ENCODE data around the gene SLC24A4. TPM values are rescaled to one million over a fixed set of nuclear protein-coding genes. Genes with fewer than 3 reads are reported as not detected.

SLC24A4 gene
- total and polyA plus RNA-seq, 4 donors: 0.47 to 2.4 (median 1.0) TPM

DNA sequence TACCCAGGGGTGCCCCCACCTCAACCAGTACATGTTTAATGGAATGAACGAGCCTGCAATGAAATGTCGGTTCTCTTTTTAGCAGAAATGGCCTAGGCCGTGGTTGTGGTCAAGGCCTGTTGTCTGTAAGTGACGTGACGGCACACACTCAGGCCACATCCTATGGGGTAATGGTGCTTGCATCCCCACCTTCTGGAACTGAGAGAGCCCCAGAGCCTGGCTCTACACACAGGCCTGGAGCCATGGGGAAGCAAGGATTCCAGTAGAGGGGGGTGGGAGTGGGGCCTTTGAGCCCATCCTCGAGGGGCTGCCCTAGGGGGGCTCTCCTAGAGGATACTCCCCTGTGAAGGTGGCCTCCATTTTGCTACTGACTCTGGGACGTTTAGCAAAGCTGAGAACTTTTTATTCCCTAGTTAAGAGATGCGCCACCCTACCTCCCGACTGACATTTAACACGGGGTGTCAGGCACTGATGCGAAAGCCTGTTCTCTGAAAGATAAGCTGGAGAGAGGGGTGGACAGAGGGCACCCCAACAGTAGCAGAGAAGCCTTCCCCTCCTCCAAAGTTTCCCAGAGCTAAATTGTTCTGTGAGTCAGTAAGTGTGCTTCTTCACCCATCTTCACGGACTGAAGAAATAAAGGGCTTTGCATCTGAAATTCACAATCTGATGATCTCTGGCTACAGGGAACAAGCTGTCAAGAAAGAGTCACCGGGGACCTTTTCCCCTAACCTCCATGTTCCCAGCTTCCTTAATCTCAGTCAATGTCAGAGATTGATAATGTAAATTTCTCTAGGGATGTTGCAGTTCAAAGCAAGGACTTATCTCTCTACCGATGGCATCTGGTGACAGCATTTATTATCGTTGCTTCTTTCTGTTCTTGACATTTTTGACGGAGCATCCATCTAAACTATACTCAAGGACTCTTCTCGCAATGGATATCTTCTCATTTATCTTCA is 197.4 kb downstream of the SLC24A4 start:
- Histone ChIP-seq H3K4me3 (no peak overlapping the region), H3K27ac (ENCODE audit: low read depth in 1 of 2, low read length in 1 of 2) (no peak overlapping the region), H3K9me3 (ENCODE audit: control insufficient read depth in 4 of 4, insufficient read depth in 3 of 4, low read length in 3 of 4) (no peaks in the 10 kb centered on the region), H3K27me3 (ENCODE audit: control insufficient read depth in 3 of 3, insufficient read depth in 3 of 3, low read length in 2 of 3) (no peaks in the 10 kb centered on the region), H3K4me1 (ENCODE audit: control insufficient read depth in 5 of 5, insufficient read depth in 5 of 5, low read length in 5 of 5) (peaks cover 0 to 33% (median 12%) of the 10 kb centered on the region in 5 donors), H3K9ac (ENCODE audit: insufficient read depth in 1 of 2, low read length in 2 of 2) (no peak overlapping the region), H3K36me3 (ENCODE audit: control insufficient read depth in 4 of 4, insufficient read depth in 4 of 4, low read length in 4 of 4) (no peaks in the 10 kb centered on the region)
- TF ChIP-seq, protein P1, sequence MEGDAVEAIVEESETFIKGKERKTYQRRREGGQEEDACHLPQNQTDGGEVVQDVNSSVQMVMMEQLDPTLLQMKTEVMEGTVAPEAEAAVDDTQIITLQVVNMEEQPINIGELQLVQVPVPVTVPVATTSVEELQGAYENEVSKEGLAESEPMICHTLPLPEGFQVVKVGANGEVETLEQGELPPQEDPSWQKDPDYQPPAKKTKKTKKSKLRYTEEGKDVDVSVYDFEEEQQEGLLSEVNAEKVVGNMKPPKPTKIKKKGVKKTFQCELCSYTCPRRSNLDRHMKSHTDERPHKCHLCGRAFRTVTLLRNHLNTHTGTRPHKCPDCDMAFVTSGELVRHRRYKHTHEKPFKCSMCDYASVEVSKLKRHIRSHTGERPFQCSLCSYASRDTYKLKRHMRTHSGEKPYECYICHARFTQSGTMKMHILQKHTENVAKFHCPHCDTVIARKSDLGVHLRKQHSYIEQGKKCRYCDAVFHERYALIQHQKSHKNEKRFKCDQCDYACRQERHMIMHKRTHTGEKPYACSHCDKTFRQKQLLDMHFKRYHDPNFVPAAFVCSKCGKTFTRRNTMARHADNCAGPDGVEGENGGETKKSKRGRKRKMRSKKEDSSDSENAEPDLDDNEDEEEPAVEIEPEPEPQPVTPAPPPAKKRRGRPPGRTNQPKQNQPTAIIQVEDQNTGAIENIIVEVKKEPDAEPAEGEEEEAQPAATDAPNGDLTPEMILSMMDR (IDR thresholded peaks at IDR 0.05; ENCODE audit: control extremely low read depth, extremely low read depth): no peak
- ATAC-seq (ENCODE audit: insufficient read depth, low FRiP score) (no peak), DNase-seq (no peak)
- WGBS, 2 donors: 70 to 83% methylated on average over 17 of the region's 17 CpGs

DNA sequence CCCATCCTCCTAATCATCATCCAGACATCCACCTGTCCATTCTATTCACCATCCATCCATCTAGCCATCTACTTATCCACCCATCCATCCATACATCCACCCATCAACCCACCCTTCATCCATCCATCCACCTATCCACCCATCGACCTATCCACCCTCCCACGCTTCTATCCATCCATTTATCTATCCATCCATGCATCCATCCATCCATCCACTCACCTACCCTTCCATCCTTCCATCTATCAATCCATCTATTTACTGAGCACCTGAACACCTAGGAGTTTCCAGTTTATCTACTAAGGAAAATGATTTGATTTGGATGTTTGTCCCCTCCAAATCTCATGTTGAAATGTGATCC is 198.1 kb downstream of the SLC24A4 start:
- Histone ChIP-seq H3K9ac (ENCODE audit: insufficient read depth in 1 of 2, low read length in 2 of 2) (no peak overlapping the region), H3K27me3 (ENCODE audit: control insufficient read depth in 3 of 3, insufficient read depth in 3 of 3, low read length in 2 of 3) (no peaks in the 10 kb centered on the region), H3K36me3 (ENCODE audit: control insufficient read depth in 4 of 4, insufficient read depth in 4 of 4, low read length in 4 of 4) (no peaks in the 10 kb centered on the region), H3K4me3 (no peak overlapping the region), H3K27ac (ENCODE audit: low read depth in 1 of 2, low read length in 1 of 2) (no peak overlapping the region), H3K9me3 (ENCODE audit: control insufficient read depth in 4 of 4, insufficient read depth in 3 of 4, low read length in 3 of 4) (no peaks in the 10 kb centered on the region), H3K4me1 (ENCODE audit: control insufficient read depth in 5 of 5, insufficient read depth in 5 of 5, low read length in 5 of 5) (peaks cover 0 to 35% (median 16%) of the 10 kb centered on the region in 5 donors)
- TF ChIP-seq, protein P1 (IDR thresholded peaks at IDR 0.05; ENCODE audit: control extremely low read depth, extremely low read depth): no peak
- no peak for DNase-seq
- ATAC-seq (ENCODE audit: insufficient read depth, low FRiP score): no peak
- 95 to 97% methylated on average over 2 of the region's 2 CpGs for WGBS, 2 donors

- no peak for DNase-seq
Observed at GRCh38 chr14:92523752-92524151, 200.8 kb downstream of the SLC24A4 start.

More at GRCh38 chr14:92523752-92524151, 200.8 kb downstream of the SLC24A4 start:
- TF ChIP-seq, protein P1 (IDR thresholded peaks at IDR 0.05; ENCODE audit: control extremely low read depth, extremely low read depth): no peak
- H3K9ac ChIP-seq (ENCODE audit: insufficient read depth in 1 of 2, low read length in 2 of 2): no peak overlapping the region
- no peaks in the 10 kb centered on the region for H3K9me3 ChIP-seq (ENCODE audit: control insufficient read depth in 4 of 4, insufficient read depth in 3 of 4, low read length in 3 of 4)
- WGBS, 2 donors: 89 to 95% methylated on average over 6 of the region's 6 CpGs
- no peak for ATAC-seq (ENCODE audit: insufficient read depth, low FRiP score)
- H3K27me3 ChIP-seq (ENCODE audit: control insufficient read depth in 3 of 3, insufficient read depth in 3 of 3, low read length in 2 of 3): no peaks in the 10 kb centered on the region
- no peak overlapping the region for H3K27ac ChIP-seq (ENCODE audit: low read depth in 1 of 2, low read length in 1 of 2)
- no peak overlapping the region for H3K4me3 ChIP-seq
- peaks cover 0 to 33% (median 16%) of the 10 kb centered on the region in 5 donors for H3K4me1 ChIP-seq (ENCODE audit: control insufficient read depth in 5 of 5, insufficient read depth in 5 of 5, low read length in 5 of 5)
- H3K36me3 ChIP-seq (ENCODE audit: control insufficient read depth in 4 of 4, insufficient read depth in 4 of 4, low read length in 4 of 4): no peaks in the 10 kb centered on the region

Measured in lung (tissue), 12 donors.